ENCODE results near the gene FRS3. TPM values are rescaled to one million over a fixed set of nuclear protein-coding genes. Genes with fewer than 3 reads are reported as not detected.

The FRS3 gene
- total and polyA plus RNA-seq, 9 of the 15 experiments (the other 6 are each of a cell fraction or from before 2014, with no cell fraction given) = 0.03 to 3.7 (median 1.6) TPM

- TF ChIP-seq ZBTB9 (CRISPR knock-in tag; IDR thresholded peaks at IDR 0.05) = peak; percentile 74; the same call in 1 of the 2 replicates
- TF ChIP-seq ZNF780A (CRISPR knock-in tag; IDR thresholded peaks at IDR 0.05) = no peak
- 0 out of 2 replicates have a peak, but pooled peaks have one; percentile 8 for TF ChIP-seq MITF (IDR thresholded peaks at IDR 0.05)
- no peak for TF ChIP-seq PBX2 (CRISPR knock-in tag; IDR thresholded peaks at IDR 0.05; ENCODE audit: low read depth)
- TF ChIP-seq PBX2 (tag; conservative IDR thresholded peaks at IDR 0.05; ENCODE audit: low read depth) = no peak
- no peak for TF ChIP-seq SOX6 (IDR thresholded peaks at IDR 0.05)
- TF ChIP-seq HCFC1 (IDR thresholded peaks at IDR 0.05; ENCODE audit: low read depth, low read length) = peak; percentile 90
- no peak for TF ChIP-seq ZNF282 (CRISPR knock-in tag; IDR thresholded peaks at IDR 0.05)
- no peak for TF ChIP-seq JUNB (CRISPR knock-in tag; conservative IDR thresholded peaks at IDR 0.05)
- 0 out of 2 replicates have a peak, but pooled peaks have one; percentile 15 for TF ChIP-seq ZFP91 (CRISPR knock-in tag; IDR thresholded peaks at IDR 0.05)
- no peak for TF ChIP-seq ZBTB8A (IDR thresholded peaks at IDR 0.05; ENCODE audit: partially characterized antibody)
- no peak for TF ChIP-seq CCAR2 (IDR thresholded peaks at IDR 0.05; ENCODE audit: low read depth, low read length)
- peak; percentile 77 for TF ChIP-seq BACH1 (tag; IDR thresholded peaks at IDR 0.05)
- TF ChIP-seq ZNF239 (CRISPR knock-in tag; IDR thresholded peaks at IDR 0.05) = no peak
- no peak for TF ChIP-seq SRSF9 (IDR thresholded peaks at IDR 0.05; ENCODE audit: borderline replicate concordance, low read depth, low read length)
- no peak for TF ChIP-seq CBX2 (IDR thresholded peaks at IDR 0.05; ENCODE audit: insufficient read depth, low read length, poor library complexity, severe bottlenecking)
- TF ChIP-seq GATAD2A (IDR thresholded peaks at IDR 0.05) = no peak
- TF ChIP-seq, protein P1, sequence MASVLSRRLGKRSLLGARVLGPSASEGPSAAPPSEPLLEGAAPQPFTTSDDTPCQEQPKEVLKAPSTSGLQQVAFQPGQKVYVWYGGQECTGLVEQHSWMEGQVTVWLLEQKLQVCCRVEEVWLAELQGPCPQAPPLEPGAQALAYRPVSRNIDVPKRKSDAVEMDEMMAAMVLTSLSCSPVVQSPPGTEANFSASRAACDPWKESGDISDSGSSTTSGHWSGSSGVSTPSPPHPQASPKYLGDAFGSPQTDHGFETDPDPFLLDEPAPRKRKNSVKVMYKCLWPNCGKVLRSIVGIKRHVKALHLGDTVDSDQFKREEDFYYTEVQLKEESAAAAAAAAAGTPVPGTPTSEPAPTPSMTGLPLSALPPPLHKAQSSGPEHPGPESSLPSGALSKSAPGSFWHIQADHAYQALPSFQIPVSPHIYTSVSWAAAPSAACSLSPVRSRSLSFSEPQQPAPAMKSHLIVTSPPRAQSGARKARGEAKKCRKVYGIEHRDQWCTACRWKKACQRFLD (CRISPR knock-in tag; IDR thresholded peaks at IDR 0.05) = peak; percentile 77; the same call in 1 of the 2 replicates
- no peak for TF ChIP-seq ZSCAN32 (CRISPR knock-in tag; IDR thresholded peaks at IDR 0.05)
- TF ChIP-seq HDAC3 (IDR thresholded peaks at IDR 0.05; ENCODE audit: borderline replicate concordance, partially characterized antibody) = no peak
These were observed 7.7 kb upstream of the FRS3 start, which contains the start of gene TOMM6 (continued) for GRCh38 chr6:41787219-41787917.

Measured in K562 (cell line).